Measurements from ENCODE around the gene NRL. TPM values are rescaled to one million over a fixed set of nuclear protein-coding genes. Genes with fewer than 3 reads are reported as not detected.

NRL gene
- total RNA-seq, 1 experiment from 2014 or later: 2.5 TPM

DNA sequence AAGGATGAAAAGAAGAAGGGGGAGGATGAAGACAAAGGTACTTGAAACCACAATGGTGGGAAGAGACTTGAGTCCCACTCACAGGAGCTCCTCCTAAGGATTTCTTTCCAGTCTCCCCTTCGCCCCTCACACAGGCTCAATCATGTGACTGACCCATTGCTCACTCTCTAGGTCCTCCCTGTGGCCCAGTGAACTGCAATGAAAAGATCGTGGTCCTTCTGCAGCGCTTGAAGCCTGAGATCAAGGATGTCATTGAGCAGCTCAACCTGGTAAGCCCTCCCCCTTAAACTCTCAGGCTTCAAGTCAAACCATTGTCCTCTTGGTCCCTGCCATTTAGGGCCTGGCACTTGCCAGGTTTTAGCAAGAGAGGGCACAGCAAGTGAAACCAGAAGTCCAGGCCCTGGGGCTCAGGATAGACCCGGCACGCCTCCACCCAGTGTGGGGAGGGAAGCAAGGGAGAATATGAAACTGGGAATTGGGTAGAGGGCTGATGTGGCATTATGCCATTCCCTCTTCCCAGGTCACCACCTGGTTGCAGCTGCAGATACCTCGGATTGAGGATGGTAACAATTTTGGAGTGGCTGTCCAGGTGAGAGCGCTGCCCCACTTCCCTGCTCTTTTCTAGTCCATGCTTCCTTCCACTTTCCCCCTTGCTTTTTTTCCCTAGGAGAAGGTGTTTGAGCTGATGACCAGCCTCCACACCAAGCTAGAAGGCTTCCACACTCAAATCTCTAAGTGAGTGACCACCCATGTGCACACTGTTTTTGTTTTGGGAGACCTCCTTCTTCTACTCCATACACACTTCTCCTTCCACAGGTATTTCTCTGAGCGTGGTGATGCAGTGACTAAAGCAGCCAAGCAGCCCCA is 23.0 kb upstream of the NRL start:
- no peak overlapping the region for H3K27ac ChIP-seq (ENCODE audit: insufficient read length, low read depth, low read length)
- no peak overlapping the region for H4K8ac ChIP-seq (replicated peaks; ENCODE audit: insufficient read length, low read depth, low read length)
- H3K4me3 Mint-ChIP-seq: peak overlapping the region; percentile 38 to 66; a peak in 4 of 5 replicates

More for the DNA sequence above, 23.0 kb upstream of the NRL start:
- Histone ChIP-seq H3K4me1 (ENCODE audit: insufficient read depth, low read length) (no peaks in the 10 kb centered on the region), H2BK15ac (ENCODE audit: low read depth, low read length) (no peak overlapping the region), H3K14ac (ENCODE audit: insufficient read depth, low read length) (no peak overlapping the region), H2BK5ac (ENCODE audit: insufficient read length, low read length) (no peak overlapping the region), H3K56ac (ENCODE audit: insufficient read length, low read depth, low read length) (no peak overlapping the region), H3K4me2 (ENCODE audit: insufficient read depth, insufficient read length, low read length) (no peak overlapping the region), H2BK20ac (ENCODE audit: low read depth, low read length, poor library complexity, severe bottlenecking) (no peak overlapping the region), H2BK120ac (ENCODE audit: low read depth, low read length, poor library complexity, severe bottlenecking) (no peak overlapping the region), H3K23ac (ENCODE audit: insufficient read length, low read depth, low read length) (no peak overlapping the region), H3K9me3 (ENCODE audit: control insufficient read depth, low read depth, low read length) (no peaks in the 10 kb centered on the region), H3K4ac (ENCODE audit: low read depth, low read length) (no peak overlapping the region), H3K27me3 (ENCODE audit: insufficient read depth, low read length) (no peaks in the 10 kb centered on the region), H3T11ph (ENCODE audit: low read length) (no peak overlapping the region), H3K79me2 (ENCODE audit: insufficient read depth, low read length) (peaks cover 3% of the 10 kb centered on the region; the same call in 1 of the 2 replicates), H3K79me1 (ENCODE audit: insufficient read depth, low read depth, low read length, poor library complexity, severe bottlenecking) (peaks cover 2% of the 10 kb centered on the region), H2AK5ac (ENCODE audit: insufficient read length, low read length) (no peak overlapping the region), H2BK12ac (ENCODE audit: insufficient read length, low read depth, low read length) (no peak overlapping the region), H4K5ac (ENCODE audit: insufficient read length, low read depth, low read length) (no peak overlapping the region), H3K18ac (ENCODE audit: insufficient read length, low read depth, low read length) (no peak overlapping the region), H3K23me2 (ENCODE audit: insufficient read length, low read depth, low read length, poor library complexity, severe bottlenecking) (peaks cover 10% of the 10 kb centered on the region), H4K20me1 (ENCODE audit: control insufficient read depth, insufficient read depth, insufficient read length) (no peaks in the 10 kb centered on the region), H3K9ac (ENCODE audit: extremely low read depth, insufficient read length, low read length) (no peak overlapping the region), H2AFZ (ENCODE audit: low read length) (no peak overlapping the region), H4K91ac (ENCODE audit: insufficient read length, low read depth, low read length) (no peak overlapping the region)
- Mint-ChIP-seq H3K9me3 (0 out of 5 replicates have a peak, but pooled peaks cover 0 to 2% of the 10 kb centered on the region in 2 experiments), H3K4me1 (peaks cover 31 to 33% of the 10 kb centered on the region in 2 experiments), H3K27ac (peak overlapping the region in 1 of 3 experiments; percentile 54; a peak in 3 of 7 replicates), H3K27me3 (ENCODE audit: low read depth) (no peaks in the 10 kb centered on the region), H3K36me3 (ENCODE audit: insufficient read depth in 1 of 3, low read depth in 3 of 3) (peaks cover 22 to 34% (median 29%) of the 10 kb centered on the region in 3 experiments)
- DNase-seq: no peak
- no CpG with 5 or more reads among the region's 8 CpGs for WGBS (ENCODE audit: extremely low coverage, insufficient read length, low lambda C conversion rate)
- TF ChIP-seq CTCF (conservative IDR thresholded peaks at IDR 0.05): no peak

Data from H9 (cell line).